Right cardiac atrium (tissue), 5 donors: Measurements from ENCODE around the gene CLPTM1L. TPM values are rescaled to one million over a fixed set of nuclear protein-coding genes. Genes with fewer than 3 reads are reported as not detected.
"Not testable (repeated sequence)": the region's sequence is repeated elsewhere in the genome, so short reads cannot be mapped to it uniquely, and the experiment has no call there.

ENCODE experiments used
- ATAC-seq, 2 donors: fragments of 200-7000 bp; cut with Tn5 transposase; one replicate each; pipeline versions ENCODE4 v1.8.0 to v1.9.1; 2020; ENCODE audit warnings: moderate library complexity in 2 of 2, mild to moderate bottlenecking in 1 of 2
- DNase-seq, 3 donors: peaks; one replicate each; pipeline ENCODE4 v3.0.0-alpha.2; 2020
- H3K27ac ChIP-seq: one replicate; pipeline ENCODE4 v1.5.1; 2013; ENCODE audit warnings: mild to moderate bottlenecking, low read length, control low read depth, moderate library complexity
- H3K27me3 ChIP-seq: one replicate; pipeline ENCODE4 v1.6.1; 2013; ENCODE audit not compliant: control insufficient read depth, insufficient read depth
- H3K4me1 ChIP-seq: one replicate; pipeline ENCODE4 v1.6.1; 2013; ENCODE audit warnings: low read length; ENCODE audit not compliant: control insufficient read depth, insufficient read depth
- H3K4me3 ChIP-seq: one replicate; pipeline ENCODE4 v1.5.1; 2013; ENCODE audit warnings: low read length, control low read depth
- H3K9me3 ChIP-seq: one replicate; pipeline ENCODE4 v1.6.1; 2013; ENCODE audit warnings: low read length; ENCODE audit not compliant: control insufficient read depth
- WGBS: extraction: QIAGEN DNeasy Blood & Tissue Kit; methylation state at CpG from one replicate; pipeline ENCODE4 v1.1.7; 2013; 5-methylcytosine and 5-hydroxymethylcytosine counted together
- intact Hi-C, 4 donors: fragments of 100-400 bp; cut with DNase I; formaldehyde crosslinking; loops; one replicate each; pipeline versions ENCODE4 v1.11.0 to v1.14.0; 2022 to 2023
- polyA plus RNA-seq: library from polyadenylated mRNA; stranded (reverse); fragments of 200-250 nt; gene quantifications from one replicate; pipeline ENCODE4 v1.2.3, GENCODE V29; 2013
- total RNA-seq, 4 donors: library from RNA; stranded (reverse); fragmentation: NEBNext Ultra II Directional; extraction: Animal tissue kit (Norgen Biotek cat#: 25700); gene quantifications; one replicate each; pipeline ENCODE4 v1.2.1, GENCODE V29; 2021
- donor health status: healthy with polysubstance abuse.
- donor health status: DM: no; HTN: yes; CAD: no.
- donor health status: DM: no; HTN: no; CAD: no.
- donor health status: DM: no; HTN: yes; CAD: no; lungs with severe emphysema.
- donor health status: DM: yes; HTN: yes; CAD: no.

The CLPTM1L gene
- total and polyA plus RNA-seq, 5 donors, result 43.9 to 62.7 (median 47.5) TPM

- DNase-seq, result no peak
- intact Hi-C loops, result no loop called here
- H3K4me1 ChIP-seq, result no peaks in the 10 kb centered on the region
- H3K9me3 ChIP-seq, result no peaks in the 10 kb centered on the region
- H3K27ac ChIP-seq, result no peak overlapping the region
- no peak for ATAC-seq
- WGBS, result 51% methylated on average over 10 of the region's 10 CpGs
- no peak overlapping the region for H3K4me3 ChIP-seq
- H3K27me3 ChIP-seq, result no peaks in the 10 kb centered on the region
Observed at GRCh38 chr5:1347571-1347970, 2.7 kb upstream of the CLPTM1L start.

GRCh38 chr5:1346627-1347440 is 1.9 kb upstream of the CLPTM1L start:
- Histone ChIP-seq H3K27ac (no peak overlapping the region), H3K4me3 (no peak overlapping the region), H3K27me3 (no peaks in the 10 kb centered on the region), H3K4me1 (no peaks in the 10 kb centered on the region), H3K9me3 (no peaks in the 10 kb centered on the region)
- intact Hi-C loops, result no loop called here
- 87% methylated on average over 21 of the region's 21 CpGs for WGBS
- no peak for ATAC-seq
- DNase-seq, result no peak

GRCh38 chr5:1345876-1346626 is 1.2 kb upstream of the CLPTM1L start:
- ATAC-seq, result peak in 1 of 2 donors; percentile 2
- H3K27ac ChIP-seq, result no peak overlapping the region
- no peaks in the 10 kb centered on the region for H3K27me3 ChIP-seq
- WGBS, result 78% methylated on average over 27 of the region's 27 CpGs
- intact Hi-C loops, result no loop called here
- DNase-seq, result no peak
- peak overlapping the region; percentile 96 for H3K4me3 ChIP-seq
- H3K9me3 ChIP-seq, result no peaks in the 10 kb centered on the region
- no peaks in the 10 kb centered on the region for H3K4me1 ChIP-seq

- no peaks in the 10 kb centered on the region for H3K27me3 ChIP-seq
- ATAC-seq (peak in 1 of 2 donors; percentile 2), DNase-seq (peak in 1 of 3 donors; percentile 74)
- 6% methylated on average over 61 of the region's 61 CpGs for WGBS
- peak overlapping the region; percentile 96 for H3K4me3 ChIP-seq
- H3K4me1 ChIP-seq, result no peaks in the 10 kb centered on the region
- intact Hi-C loops, result no loop called here
- no peaks in the 10 kb centered on the region for H3K9me3 ChIP-seq
- peak overlapping the region; percentile 28 for H3K27ac ChIP-seq
Observed at GRCh38 chr5:1343931-1344901, 683 bp downstream of the CLPTM1L start.

GRCh38 chr5:1343315-1343751 is 1.6 kb downstream of the CLPTM1L start:
- Histone ChIP-seq H3K27ac (no peak overlapping the region), H3K9me3 (no peaks in the 10 kb centered on the region), H3K4me1 (no peaks in the 10 kb centered on the region), H3K27me3 (no peaks in the 10 kb centered on the region), H3K4me3 (no peak overlapping the region)
- 81% methylated on average over 9 of the region's 9 CpGs for WGBS
- DNase-seq, result peak in 1 of 3 donors; percentile 18
- intact Hi-C loops, result no loop called here
- no peak for ATAC-seq

- H3K27me3 ChIP-seq, ATAC-seq, intact Hi-C loops, H3K27ac ChIP-seq, H3K4me3 ChIP-seq, H3K4me1 ChIP-seq, H3K9me3 ChIP-seq: not testable (repeated sequence)
- 95% methylated on average over 14 of the region's 14 CpGs for WGBS
- DNase-seq, result peak in 1 of 3 donors; percentile 34
Observed at GRCh38 chr5:1342711-1343110, 2.2 kb downstream of the CLPTM1L start.

- no peak overlapping the region for H3K27ac ChIP-seq
- no peaks in the 10 kb centered on the region for H3K4me1 ChIP-seq
- no peaks in the 10 kb centered on the region for H3K9me3 ChIP-seq
- ATAC-seq (no peak), DNase-seq (peak in 1 of 3 donors; percentile 24)
- no peak overlapping the region for H3K4me3 ChIP-seq
- 94% methylated on average over 12 of the region's 12 CpGs for WGBS
- intact Hi-C loops, result no loop called here
- no peaks in the 10 kb centered on the region for H3K27me3 ChIP-seq
Observed at GRCh38 chr5:1342268-1342667, 2.6 kb downstream of the CLPTM1L start.

GRCh38 chr5:1341863-1342262 is 3.0 kb downstream of the CLPTM1L start:
- no peak for DNase-seq
- no peaks in the 10 kb centered on the region for H3K4me1 ChIP-seq
- no peaks in the 10 kb centered on the region for H3K9me3 ChIP-seq
- H3K4me3 ChIP-seq, result no peak overlapping the region
- H3K27ac ChIP-seq, result no peak overlapping the region
- 95% methylated on average over 15 of the region's 15 CpGs for WGBS
- no peaks in the 10 kb centered on the region for H3K27me3 ChIP-seq
- intact Hi-C loops, result no loop called here
- ATAC-seq, result no peak

- intact Hi-C loops, H3K4me1 ChIP-seq, H3K27ac ChIP-seq, ATAC-seq, H3K27me3 ChIP-seq, H3K9me3 ChIP-seq, DNase-seq, H3K4me3 ChIP-seq: not testable (repeated sequence)
- 88% methylated on average over 17 of the region's 17 CpGs for WGBS
Observed at GRCh38 chr5:1339818-1340210, 5.1 kb downstream of the CLPTM1L start.

GRCh38 chr5:1339139-1339817 is 5.6 kb downstream of the CLPTM1L start:
- H3K9me3 ChIP-seq, ATAC-seq, H3K27ac ChIP-seq, H3K4me3 ChIP-seq, H3K4me1 ChIP-seq, intact Hi-C loops, H3K27me3 ChIP-seq: not testable (repeated sequence)
- WGBS, result 95% methylated on average over 34 of the region's 34 CpGs
- DNase-seq, result peak in 2 of 3 donors; percentile 28 to 30
